ENCODE measurements around the gene PATJ.
"Not testable (repeated sequence)": the region's sequence is repeated elsewhere in the genome, so short reads cannot be mapped to it uniquely, and the experiment has no call there.

DNA sequence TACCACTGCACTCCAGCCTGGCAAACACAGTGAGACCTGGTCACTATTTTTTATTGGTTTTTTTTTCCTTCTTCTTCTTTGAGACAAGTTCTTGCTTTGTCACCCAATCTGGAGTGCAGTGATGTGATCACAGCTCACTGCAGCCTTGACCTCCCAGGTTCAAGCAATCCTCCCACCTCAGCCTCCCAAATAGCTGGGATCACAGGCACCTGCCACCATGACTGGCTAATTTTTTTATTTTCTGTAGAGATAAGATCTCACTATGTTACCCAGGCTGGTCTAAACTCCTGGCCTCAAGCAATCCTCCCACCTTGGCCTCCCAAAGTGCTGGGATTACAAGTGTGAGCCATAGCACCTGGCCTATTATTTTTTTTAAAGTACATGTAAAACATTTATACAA, 148.2 kb downstream of the PATJ start:
- not testable (repeated sequence) for TF ChIP-seq POLR2A (IDR thresholded peaks at IDR 0.05)
- TF ChIP-seq, protein P1, sequence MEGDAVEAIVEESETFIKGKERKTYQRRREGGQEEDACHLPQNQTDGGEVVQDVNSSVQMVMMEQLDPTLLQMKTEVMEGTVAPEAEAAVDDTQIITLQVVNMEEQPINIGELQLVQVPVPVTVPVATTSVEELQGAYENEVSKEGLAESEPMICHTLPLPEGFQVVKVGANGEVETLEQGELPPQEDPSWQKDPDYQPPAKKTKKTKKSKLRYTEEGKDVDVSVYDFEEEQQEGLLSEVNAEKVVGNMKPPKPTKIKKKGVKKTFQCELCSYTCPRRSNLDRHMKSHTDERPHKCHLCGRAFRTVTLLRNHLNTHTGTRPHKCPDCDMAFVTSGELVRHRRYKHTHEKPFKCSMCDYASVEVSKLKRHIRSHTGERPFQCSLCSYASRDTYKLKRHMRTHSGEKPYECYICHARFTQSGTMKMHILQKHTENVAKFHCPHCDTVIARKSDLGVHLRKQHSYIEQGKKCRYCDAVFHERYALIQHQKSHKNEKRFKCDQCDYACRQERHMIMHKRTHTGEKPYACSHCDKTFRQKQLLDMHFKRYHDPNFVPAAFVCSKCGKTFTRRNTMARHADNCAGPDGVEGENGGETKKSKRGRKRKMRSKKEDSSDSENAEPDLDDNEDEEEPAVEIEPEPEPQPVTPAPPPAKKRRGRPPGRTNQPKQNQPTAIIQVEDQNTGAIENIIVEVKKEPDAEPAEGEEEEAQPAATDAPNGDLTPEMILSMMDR (IDR thresholded peaks at IDR 0.05): not testable (repeated sequence)

Measured in esophagus squamous epithelium (tissue), 4 donors.